ENCODE data around the gene GSG1L. TPM values are rescaled to one million over a fixed set of nuclear protein-coding genes. Genes with fewer than 3 reads are reported as not detected.

GSG1L gene
- total RNA-seq, 1 donor from 2014 or later, result 1.6 TPM

GRCh38 chr16:28011223-28011622, 52.3 kb downstream of the GSG1L start:
- no peak for DNase-seq
- Histone ChIP-seq H3K4me1 (no peaks in the 10 kb centered on the region), H3K9me3 (no peaks in the 10 kb centered on the region), H3K4me3 (no peak overlapping the region), H3K27ac (no peak overlapping the region), H3K27me3 (no peaks in the 10 kb centered on the region), H3K36me3 (no peaks in the 10 kb centered on the region)
- ATAC-seq, result no peak
- intact Hi-C loops (cut with DNase I), result no loop called here
- TF ChIP-seq CTCF (IDR thresholded peaks at IDR 0.05), result no peak

GRCh38 chr16:28010671-28011070, 52.8 kb downstream of the GSG1L start:
- H3K4me1 ChIP-seq, result no peaks in the 10 kb centered on the region
- no peaks in the 10 kb centered on the region for H3K36me3 ChIP-seq
- ATAC-seq, result no peak
- intact Hi-C loops (cut with DNase I), result no loop called here
- no peak overlapping the region for H3K27ac ChIP-seq
- H3K4me3 ChIP-seq, result no peak overlapping the region
- DNase-seq, result no peak
- H3K9me3 ChIP-seq, result no peaks in the 10 kb centered on the region
- no peaks in the 10 kb centered on the region for H3K27me3 ChIP-seq
- no peak for TF ChIP-seq CTCF (IDR thresholded peaks at IDR 0.05)

GRCh38 chr16:28009586-28010373, 53.7 kb downstream of the GSG1L start:
- Histone ChIP-seq H3K27me3 (no peaks in the 10 kb centered on the region), H3K4me1 (no peaks in the 10 kb centered on the region), H3K36me3 (no peaks in the 10 kb centered on the region), H3K4me3 (no peak overlapping the region), H3K27ac (no peak overlapping the region), H3K9me3 (no peaks in the 10 kb centered on the region)
- ATAC-seq (no peak), DNase-seq (no peak)
- intact Hi-C loops (cut with DNase I), result no loop called here
- no peak for TF ChIP-seq CTCF (IDR thresholded peaks at IDR 0.05)

GRCh38 chr16:28003923-28004322, 59.6 kb downstream of the GSG1L start:
- Histone ChIP-seq H3K9me3 (no peaks in the 10 kb centered on the region), H3K27ac (no peak overlapping the region), H3K4me3 (no peak overlapping the region), H3K36me3 (no peaks in the 10 kb centered on the region), H3K4me1 (no peaks in the 10 kb centered on the region), H3K27me3 (no peaks in the 10 kb centered on the region)
- no peak for TF ChIP-seq CTCF (IDR thresholded peaks at IDR 0.05)
- ATAC-seq (peak; percentile 21), DNase-seq (no peak)
- intact Hi-C loops (cut with DNase I), result no loop called here

GRCh38 chr16:28003021-28003865, 60.3 kb downstream of the GSG1L start:
- H3K27ac ChIP-seq, result no peak overlapping the region
- no peak for DNase-seq
- no peaks in the 10 kb centered on the region for H3K9me3 ChIP-seq
- ATAC-seq, result no peak
- no peak for TF ChIP-seq CTCF (IDR thresholded peaks at IDR 0.05)
- no peaks in the 10 kb centered on the region for H3K36me3 ChIP-seq
- intact Hi-C loops (cut with DNase I), result no loop called here
- H3K4me3 ChIP-seq, result no peak overlapping the region
- no peaks in the 10 kb centered on the region for H3K27me3 ChIP-seq
- H3K4me1 ChIP-seq, result no peaks in the 10 kb centered on the region

Measured in upper lobe of right lung (tissue), 1 donor.